HG02759 (cell line): ENCODE measurements around the gene MOB3A.

Experiments used
- ATAC-seq: cut with Tn5 transposase; IDR thresholded peaks from one replicate; pipeline ENCODE4 v1.9.1; 2021; ENCODE audit warnings: mild to moderate bottlenecking, moderate library complexity; ENCODE audit not compliant: unreplicated experiment

Gene MOB3A

DNA sequence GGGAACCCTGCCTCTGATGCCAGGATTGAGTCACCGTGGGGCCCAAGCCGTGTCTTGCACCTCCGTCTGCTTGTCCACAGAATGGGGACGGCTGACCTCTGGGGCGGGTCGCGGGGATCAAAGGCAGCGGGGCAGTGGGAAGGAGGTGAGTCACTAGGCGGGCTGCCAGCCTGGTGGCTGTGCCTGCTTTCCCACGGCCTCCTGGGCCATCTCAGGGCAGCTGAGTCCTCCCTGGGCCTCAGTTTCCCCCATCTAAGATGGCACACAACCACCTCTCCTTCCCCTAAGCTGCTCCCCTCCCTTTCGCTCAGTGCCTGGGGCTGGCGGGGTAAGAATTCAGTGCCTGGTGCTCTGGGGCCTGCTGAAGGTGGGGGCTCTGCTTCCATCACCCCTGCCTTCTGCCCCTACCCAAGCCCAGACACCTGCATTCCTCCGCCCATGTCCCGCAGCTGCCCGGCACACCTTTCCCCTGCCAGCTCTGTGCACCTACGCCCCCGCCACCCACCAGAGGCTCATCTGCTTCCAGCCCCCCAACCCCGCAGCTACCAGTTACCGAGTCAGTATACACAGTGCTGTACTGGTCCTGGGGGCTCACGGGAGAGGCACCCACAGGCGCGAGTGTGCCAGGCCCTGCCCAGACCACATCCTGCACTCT, 48.5 kb downstream of the MOB3A start:
- no peak for ATAC-seq

DNA sequence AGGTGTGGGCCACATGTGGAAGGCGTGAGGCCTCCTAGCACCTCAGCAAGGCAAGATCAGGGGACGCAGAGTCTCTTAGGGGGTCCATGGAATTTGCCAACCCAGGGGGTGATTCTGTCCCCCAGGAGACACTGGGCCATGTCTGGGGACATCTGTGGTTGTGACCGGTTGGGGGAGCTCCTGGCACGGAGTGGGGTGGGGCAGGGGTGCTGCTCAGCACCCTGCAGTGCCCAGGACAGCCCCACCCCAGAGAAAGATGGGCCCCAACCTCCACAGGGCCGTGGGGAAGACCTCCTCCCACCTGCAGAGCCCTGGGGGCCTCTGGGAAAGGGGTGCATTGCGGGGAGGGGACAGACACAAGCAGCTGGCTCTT, 49.1 kb downstream of the MOB3A start:
- no peak for ATAC-seq

DNA sequence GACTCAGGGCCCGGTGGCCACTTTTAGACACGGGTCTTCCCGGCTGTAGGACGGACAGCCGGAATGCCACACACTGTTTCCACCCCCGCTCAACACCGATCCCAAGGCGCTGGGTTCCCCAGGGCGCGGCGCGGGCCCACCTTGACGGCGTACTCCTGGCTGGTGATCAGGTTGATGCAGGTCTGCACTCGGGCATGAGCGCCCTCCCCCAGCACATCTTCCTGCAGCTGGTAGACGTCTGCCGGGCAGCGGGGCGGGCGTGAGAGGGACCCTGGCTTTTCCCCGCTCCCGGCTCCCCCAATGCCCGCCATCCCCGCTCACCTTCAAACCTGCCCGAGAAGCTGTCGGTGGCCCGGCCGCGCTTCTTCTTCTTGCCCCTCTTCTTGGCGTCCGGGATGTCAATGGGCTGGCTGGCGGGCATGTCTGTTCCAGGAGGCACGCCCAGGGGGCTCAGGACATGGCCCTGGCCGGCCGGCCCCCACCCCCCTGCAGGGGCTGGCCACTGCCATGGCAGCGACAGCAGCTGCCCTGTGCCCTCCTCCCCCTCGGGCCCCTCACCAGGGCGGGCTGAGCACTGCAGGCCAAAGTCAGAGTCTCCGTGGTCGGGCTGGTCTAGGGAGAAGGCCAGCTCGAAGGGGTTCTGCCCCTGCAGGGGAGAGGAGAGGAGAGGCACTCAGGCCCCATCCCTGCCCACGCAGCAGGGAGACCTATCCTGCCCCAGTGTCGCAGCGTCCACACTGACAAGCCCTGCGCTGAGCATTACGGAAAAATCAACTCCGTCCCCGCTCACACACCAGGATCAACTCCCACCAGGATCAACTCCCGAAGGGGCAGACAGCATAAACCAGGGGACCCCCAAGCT, 49.8 kb downstream of the MOB3A start:
- no peak for ATAC-seq

DNA sequence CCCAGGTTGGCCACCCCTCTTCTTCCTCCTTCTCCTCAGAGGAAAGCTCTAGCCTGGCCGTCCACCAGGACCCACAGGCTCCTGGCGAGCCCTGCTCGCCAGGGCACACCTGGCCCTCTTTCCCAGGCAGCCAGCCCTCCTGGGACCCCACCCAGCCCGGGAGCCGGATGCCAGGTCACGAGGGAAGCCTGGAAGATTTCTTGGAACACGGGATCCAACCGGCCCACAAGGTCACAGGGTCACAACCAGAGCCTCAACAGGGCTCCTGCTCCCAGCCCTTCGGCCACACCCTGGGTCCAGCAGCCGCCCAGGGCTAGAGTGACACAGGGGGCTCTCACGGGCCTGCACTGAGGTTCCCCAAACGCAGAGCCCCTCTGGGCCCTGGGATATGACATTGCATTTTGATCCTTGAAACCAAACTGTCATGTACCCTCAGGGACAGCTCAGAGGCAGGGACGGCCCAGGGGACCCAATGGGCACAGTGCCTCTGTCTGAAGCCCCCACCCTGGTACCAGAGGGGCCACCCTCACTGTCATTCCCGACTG, 50.6 kb downstream of the MOB3A start:
- no peak for ATAC-seq

DNA sequence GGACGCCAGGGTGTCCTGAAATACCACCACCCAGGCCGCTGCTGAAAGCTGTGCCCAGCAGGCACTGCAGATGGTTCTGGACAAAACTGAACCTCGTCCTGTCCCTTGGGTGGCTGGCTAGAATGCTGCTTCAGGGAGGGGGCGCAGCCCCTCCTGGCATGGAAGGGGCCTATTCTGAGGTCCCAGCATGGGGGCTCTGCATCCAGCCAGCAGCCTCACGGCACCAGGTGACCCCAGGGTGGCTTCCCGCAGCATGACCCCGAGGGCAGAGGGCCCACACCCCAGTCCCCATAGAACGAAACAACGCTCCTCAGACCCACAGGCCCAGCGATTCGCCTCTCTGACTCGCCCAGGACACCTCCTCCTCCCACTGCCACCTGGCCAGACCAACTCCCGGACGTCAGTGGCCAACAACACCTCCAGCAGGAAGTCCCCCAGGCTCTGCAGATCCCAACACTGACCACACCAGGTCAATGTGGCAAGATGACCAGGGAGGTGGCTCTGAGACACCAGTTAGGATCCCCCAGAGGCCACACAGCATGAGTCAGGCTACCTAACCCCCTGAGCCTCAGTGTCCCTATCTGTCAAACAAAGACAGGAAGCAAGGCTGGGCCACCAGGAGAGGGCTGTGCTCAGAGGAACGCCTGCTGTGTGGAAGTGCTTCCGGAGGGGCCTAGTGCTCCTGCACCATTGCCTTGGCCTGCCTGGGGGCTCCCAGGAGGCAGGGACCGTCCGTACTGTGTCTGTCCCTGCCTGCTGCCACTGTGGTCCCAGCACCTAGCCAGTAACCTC, 51.2 kb downstream of the MOB3A start:
- no peak for ATAC-seq

DNA sequence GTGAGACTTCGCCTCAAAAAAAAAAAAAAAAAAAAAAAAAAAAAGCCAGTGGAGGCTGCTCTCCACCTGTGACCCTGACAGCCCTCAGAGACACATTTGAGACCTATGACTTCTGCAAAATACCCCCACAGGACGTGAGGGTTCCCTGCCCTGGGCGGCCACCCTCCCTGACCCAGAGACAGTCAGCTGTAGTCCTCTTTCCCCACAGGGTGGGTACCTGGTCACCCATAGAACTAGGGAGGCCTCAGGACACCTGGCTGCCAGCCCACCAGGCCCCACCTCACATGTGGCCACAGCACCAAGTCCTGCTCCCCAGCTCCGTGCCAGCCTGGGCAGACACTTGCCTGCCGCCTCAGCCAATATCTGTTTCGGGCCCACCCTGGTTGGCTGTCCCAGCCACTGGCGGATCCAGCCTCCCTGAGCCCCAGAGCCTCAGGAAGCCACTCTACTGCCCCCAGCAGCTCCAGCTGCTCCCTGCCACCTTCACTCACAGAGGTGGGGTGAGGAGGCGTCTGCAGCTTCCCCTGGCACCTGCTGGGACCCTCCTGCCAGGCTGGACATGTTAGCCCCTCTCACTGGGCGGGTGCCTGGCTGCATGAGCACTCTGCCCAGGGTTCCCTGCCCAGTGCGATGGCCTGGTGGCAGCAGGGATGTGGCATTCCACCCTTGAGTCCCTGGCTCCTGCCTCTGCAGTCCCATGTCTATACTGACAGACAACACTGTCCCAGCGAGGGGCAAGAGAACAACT, 52.0 kb downstream of the MOB3A start:
- no peak for ATAC-seq

DNA sequence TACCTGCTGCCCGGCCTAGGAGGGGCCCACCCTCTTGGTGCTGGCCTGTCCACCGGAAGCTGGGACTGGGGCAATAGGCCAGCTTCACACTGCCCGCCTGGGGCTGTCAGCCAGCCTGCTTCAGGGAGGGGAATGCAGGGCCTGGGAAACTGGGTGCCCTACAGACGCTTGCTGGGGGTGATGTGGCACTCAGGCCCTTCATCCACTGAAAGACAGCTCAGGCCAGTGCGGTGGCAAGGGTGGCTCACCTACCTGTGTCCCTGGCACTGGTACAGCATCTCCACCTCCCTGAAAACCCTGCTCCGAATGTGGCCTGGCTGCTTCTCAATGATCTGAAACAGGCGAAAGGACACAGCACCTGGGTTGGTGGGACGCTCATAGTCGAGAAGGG, 52.9 kb downstream of the MOB3A start:
- ATAC-seq, result no peak

DNA sequence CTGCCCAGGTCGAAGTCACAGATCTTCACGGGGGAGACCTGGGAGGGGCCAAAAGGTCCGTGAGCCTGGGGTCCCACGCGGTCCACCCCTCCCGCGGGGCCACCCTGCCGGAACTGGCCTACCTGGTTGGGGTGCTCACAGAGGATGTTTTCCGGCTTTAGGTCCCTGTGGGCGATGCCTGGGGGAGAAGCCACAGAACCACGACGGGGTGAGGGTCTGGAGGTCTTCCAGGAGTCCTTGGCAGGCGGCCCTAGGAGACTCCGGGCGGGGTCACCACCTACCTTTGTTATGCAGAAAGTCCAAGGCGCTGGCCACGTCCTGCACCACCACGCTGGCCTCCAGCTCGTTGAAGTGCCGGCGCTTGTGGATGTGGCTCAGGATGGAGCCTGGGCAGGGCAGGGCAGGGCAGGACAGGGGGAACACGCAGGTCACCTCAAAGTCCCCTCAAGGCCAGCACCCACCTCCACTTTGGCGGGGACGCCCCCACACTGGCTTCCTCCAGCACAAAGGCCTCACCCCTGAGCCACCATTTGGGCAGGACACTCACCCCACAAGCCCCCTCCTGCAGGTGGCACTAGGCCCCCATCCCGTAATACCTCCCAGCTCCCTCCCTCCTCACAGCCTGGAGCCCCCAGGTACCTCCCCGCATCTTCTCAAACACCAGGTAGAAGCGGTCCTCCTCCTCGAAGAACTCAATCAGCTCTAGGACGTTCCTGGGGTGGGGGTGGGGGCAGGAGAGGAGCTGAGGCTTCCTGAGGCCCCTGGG, 53.5 kb downstream of the MOB3A start:
- ATAC-seq, result peak; percentile 7

DNA sequence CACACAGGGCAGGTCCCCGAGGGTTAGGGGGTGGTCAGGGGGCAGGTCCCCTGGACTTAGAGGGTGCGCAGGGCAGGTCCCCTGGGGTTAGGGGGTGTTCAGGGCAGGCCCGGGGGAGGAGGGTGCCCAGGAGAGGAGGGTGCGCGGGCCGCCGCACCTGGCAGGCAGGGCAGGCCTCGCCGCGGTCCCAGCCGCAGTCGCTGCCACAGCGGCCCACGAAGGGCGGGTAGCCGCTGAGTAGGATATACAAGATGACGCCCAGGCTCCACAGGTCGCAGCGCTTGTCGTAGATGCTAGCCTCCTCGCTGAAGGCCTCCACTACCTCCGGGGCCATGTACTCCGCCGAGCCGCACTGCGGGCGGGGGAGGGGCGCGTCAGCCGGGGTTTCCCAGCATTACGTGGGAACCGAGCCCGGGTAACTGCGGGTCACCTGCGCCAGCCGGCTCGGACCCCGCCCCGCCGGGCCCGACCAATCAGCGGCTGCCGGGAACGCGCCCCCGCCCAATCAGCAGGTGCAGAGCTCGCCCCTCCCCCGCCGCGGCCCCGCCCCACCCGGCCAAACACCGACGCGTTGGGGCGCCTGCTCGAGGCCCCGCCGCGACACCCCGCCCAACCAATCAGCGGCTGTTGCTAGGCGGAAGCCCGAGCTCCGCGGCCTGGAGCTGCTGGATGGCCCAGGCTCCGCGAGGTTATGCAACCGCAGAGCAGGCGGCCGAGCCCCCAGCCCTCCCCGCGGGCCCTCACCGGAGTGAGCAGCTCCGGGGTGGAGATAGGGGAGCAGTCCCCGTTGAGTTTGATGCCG, 54.2 kb downstream of the MOB3A start:
- ATAC-seq, result peak; percentile 80

DNA sequence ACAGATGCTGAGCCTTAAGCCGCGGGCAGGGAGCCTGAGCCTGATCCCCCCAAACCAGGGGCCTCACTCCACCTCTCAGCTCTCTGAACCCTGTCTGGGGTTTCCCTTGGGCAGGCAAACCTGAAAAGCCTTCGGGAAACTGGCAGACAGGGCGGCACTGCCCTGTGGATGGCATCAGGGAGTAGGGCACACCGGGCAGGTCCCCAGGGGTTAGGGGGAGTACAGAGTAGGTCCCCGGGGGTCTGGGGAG, 54.8 kb downstream of the MOB3A start:
- no peak for ATAC-seq

DNA sequence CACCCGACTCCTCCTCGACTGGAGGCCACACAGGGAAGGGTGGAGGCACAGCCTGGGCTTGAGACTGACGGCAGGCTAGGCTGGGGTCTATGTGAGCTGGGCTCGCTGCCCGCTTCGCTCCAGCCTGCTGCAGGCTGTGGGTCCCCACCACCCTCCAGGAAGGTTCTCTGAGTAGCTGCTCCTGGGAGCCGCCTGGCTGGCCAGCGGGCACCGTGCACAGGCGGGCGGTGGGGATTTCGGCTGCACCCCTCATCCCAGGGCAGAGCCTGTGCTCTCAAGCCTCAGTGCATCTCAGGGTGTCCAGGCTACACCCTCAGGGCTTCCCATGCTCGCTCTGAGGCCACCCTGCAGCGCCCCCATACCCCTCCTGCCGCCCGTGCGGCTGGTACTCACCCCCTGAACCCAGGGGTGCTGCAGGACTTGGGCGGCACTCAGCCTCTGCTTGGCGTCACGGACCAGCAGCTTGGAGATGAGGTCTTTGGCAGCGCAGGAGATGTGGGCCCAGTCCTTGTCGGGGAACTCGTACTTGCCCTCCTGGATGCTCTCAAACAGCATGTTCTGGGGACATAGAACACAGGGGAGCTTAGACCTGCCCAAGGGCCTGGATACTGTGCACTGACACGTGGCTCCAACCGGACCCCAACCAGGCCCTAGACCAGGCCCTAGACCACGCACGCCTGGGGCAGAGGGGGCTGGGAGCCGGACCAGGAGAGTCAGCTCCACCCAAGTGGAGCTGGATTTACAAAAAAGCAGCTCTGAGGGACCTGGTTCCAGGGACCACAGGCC, 55.3 kb downstream of the MOB3A start:
- no peak for ATAC-seq

DNA sequence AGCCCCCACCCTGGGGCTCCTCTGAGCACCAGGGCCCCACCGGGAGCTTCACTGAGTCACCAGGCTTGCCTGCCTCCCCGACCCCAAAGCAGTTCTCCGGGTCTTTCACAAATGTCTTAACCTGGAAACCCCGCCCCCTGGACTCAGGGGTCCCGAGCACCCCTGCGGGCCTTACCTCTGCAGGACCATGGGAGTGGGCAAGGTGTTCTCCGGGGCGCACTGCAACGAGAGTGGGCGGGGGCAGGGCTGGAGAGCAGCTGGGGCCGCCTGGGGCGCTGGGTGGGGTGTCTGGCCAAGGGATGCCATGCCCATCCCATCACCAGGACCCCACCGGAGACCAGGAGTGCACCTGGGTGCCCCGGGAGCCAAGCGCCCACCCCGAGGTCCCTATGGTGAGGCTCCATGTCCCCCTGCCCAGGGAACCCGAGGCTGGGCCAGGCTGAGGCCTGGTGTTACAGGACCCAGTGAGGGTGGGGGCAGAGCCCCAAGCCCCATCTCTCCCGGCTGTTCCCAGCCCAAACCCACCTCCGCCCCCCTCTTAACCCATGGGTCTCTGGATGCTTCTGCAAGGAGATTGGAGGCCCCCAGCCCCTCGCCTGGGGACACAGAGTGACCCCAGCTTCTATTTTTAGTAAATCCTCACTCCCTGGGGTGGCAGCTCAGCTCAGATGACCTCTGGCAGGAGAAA, 56.0 kb downstream of the MOB3A start:
- ATAC-seq, result no peak

DNA sequence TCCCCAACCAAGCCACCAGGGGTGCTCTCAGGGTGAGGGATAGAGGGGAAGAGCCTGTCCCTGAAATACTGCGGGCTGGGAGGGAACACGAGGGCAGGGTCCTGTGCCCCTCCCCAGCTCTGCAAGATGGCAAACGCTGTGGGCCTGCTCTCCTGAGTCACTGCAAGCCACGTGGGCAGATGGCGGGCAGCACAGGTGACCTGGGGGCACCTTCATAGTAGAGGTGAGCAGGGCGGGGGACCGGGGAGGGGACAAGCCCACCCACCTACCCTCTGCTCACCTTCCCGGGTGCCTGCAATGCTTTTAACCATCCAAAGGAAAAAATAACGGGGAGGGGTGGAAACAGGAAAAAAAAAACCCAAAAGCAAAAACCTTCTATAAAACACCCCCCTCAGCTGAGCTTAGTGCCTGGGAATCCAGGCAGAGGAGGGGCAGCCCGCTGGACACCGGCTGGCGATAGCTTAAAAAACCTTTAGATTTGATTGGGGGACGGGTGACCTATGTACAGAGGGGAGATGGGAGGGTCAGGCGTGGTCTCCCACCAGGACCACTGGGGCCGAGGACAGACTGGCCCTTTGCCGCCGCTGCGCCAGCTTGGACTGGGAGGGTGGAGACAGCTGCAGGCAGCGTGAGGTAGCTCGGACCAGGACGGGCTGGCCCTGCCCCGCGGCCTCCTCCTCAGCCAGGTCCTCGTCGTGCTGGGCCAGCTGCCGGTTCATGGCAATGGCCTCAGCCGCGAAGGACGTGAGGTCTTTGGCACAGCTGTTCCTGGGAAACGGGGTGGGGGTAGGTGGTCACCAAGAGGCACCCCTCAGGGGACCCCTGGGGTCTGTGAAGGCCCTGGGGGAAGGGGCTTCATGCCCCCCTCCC, 56.8 kb downstream of the MOB3A start:
- ATAC-seq, result no peak

DNA sequence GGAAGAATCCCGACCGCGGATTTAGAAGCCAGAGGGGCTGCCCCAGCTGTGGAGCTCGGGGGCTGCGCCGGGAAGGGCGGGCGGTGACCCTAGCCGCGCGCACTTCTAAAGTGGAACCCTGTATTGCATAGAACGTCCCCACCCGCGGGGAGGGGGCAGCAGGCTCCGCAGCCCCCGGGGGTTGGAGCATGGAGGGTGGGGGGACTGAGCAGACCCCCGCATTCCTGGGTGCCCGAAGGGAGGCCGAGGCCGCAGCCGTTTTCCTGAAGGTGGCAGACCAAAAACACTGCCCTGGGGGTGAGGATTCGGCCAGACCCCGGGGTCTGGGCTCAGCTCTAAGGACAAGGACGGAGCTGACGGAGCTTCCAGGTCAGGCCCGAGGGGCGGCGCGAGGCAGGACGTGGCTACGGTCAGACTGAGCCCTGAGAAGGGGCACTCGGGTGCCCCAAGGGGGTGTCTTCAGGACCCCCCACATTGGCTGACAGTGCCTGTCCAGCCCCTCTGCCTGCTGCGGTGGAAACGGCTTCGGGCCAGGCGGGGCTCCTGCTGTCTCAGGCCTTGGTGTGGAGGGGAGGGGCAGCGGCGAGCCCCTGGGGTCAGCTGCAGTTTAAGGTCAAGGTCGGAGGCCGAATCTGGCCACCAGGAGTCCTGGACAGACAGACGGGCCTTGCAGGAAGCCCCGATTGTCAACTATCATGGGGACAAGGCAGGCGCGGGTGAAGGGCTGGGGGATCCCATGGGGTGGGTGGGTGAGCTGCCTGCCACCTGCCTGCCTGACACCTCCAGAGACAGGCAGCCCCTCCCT, 57.6 kb downstream of the MOB3A start:
- ATAC-seq, result no peak

DNA sequence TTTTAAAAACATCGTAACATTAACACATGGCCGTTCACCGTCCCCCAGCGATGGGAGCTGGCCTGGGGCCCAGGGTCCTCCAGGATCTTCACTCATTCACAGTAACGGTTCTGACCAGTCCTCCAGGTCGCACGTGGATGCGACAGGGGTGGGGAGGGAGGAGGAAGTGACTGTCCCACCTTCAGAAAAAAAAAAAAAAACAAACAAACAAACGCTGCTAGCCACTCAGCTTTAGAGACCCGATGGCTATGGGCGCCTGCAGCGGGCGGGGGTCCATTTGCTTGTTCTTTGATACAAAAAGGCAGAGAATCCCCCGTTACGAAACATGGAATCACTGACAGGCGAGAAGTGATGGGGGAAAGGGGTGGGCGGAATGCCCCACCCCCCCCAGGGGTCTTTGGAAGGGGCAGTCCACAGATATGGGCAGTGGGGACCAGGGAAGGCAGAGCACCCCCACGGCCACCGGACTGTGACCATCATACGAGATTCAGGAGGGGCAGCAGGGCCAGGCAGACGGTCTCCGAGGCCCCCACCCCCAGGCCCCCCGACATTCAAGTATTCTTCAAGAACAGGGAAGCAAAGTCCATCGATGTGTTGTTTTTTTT, 58.4 kb downstream of the MOB3A start:
- no peak for ATAC-seq

DNA sequence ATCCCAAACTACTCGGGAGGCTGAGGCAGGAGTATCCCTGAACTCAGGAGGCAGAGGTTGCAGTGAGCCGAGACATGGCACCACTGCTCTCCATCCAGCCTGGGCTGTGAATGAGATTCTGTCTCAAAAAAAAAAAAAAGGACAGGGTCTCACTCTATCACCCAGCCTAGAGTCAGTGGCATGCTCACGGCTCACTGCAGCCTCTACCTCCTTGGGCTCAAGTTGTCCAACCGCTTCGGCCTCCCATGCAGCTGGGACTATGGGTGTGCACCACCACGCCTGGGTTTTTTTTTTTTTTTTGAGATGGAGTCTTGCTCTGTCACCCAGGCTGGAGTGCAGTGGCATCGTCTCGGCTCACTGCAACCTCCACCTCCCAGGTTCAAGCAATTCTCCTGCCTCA, 59.7 kb downstream of the MOB3A start:
- ATAC-seq, result no peak
